ENCODE measurements around the gene EDN1.
"Not testable (repeated sequence)": the region's sequence is repeated elsewhere in the genome, so short reads cannot be mapped to it uniquely, and the experiment has no call there.

EDN1 gene

DNA sequence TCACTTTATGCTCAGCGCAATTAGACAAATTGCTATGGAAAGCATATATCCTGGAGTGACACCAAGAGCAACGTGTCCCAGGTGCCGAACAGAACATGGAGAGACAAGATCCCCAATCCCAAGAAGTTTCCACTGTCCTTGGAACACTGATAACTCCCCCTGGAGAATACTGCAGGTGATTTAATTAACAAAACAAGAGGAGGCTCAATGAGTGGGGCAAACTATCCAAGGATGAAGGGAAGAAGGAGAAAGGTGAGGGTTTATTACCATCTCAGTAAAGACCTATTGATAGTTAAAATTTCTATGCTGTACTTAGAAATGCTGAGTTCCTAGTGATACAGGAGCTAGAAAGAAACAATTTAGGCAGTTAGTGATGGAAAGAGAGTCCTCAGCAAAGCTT, 35.7 kb downstream of the EDN1 start:
- DNase-seq (ENCODE audit: low spot score), result no peak

DNA sequence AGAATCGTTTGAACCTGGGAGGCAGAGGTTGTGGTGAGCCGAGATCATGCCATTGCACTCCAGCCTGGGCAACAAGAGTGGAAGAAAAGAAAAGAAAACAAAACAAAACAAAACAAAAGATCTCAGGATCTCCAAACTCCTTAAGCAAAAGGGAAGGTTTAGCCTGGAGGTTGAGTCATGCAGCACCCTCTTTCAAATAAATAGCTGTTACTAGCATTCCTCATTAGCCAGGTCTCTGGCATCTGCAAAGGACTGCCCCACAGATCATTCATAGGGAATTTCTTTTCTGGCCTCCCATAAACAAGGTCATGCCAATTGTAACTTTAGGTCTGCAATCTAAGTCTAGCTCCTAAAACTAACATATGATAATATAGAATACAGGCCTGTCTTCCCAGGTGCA, 37.2 kb downstream of the EDN1 start:
- DNase-seq (ENCODE audit: low spot score), result no peak

- DNase-seq (ENCODE audit: low spot score), result no peak
Observed at GRCh38 chr6:12327988-12328387, 37.8 kb downstream of the EDN1 start.

GRCh38 chr6:12328701-12329100, 38.5 kb downstream of the EDN1 start:
- DNase-seq (ENCODE audit: low spot score), result no peak

- DNase-seq (ENCODE audit: low spot score), result no peak
Observed at GRCh38 chr6:12331474-12331873, 41.3 kb downstream of the EDN1 start.

- DNase-seq (ENCODE audit: low spot score), result no peak
Observed at GRCh38 chr6:12331951-12332749, 42.0 kb downstream of the EDN1 start.

- not testable (repeated sequence) for DNase-seq (ENCODE audit: low spot score)
Observed at GRCh38 chr6:12332750-12333079, 42.6 kb downstream of the EDN1 start.

- no peak for DNase-seq (ENCODE audit: low spot score)
Observed at GRCh38 chr6:12333128-12333527, 43.0 kb downstream of the EDN1 start.

DNA sequence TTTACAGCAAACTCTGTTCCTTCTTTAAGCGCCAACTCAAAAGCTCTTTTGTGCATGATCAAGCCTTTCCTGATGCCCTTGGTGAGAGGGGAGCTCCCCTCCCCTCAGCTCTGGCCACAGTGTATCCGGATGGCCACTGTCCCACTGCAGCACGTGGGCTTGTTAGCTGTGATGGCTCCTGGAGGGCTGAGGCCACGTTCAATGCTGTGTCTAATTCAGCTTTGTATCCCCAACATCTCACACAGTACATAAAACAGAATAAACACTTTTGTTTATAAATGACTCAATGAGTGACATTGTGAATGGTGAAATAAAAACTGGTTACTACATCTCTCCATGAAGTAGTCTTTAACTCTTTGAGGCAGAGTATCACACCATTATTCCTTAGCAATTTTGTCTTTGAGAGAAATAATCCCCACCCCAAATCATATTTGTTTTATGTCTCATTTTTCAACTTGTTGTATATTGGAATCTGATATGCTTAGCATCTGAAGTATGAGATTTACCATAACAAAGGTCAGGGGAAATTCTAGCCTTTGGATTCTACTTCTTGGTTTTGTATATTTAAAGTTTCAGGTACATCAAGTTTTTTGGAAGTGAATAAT, 44.5 kb downstream of the EDN1 start:
- DNase-seq (ENCODE audit: low spot score), result no peak

GRCh38 chr6:12335131-12335527, 45.0 kb downstream of the EDN1 start:
- DNase-seq (ENCODE audit: low spot score), result no peak

GRCh38 chr6:12335717-12336116, 45.6 kb downstream of the EDN1 start:
- DNase-seq (ENCODE audit: low spot score), result no peak

DNA sequence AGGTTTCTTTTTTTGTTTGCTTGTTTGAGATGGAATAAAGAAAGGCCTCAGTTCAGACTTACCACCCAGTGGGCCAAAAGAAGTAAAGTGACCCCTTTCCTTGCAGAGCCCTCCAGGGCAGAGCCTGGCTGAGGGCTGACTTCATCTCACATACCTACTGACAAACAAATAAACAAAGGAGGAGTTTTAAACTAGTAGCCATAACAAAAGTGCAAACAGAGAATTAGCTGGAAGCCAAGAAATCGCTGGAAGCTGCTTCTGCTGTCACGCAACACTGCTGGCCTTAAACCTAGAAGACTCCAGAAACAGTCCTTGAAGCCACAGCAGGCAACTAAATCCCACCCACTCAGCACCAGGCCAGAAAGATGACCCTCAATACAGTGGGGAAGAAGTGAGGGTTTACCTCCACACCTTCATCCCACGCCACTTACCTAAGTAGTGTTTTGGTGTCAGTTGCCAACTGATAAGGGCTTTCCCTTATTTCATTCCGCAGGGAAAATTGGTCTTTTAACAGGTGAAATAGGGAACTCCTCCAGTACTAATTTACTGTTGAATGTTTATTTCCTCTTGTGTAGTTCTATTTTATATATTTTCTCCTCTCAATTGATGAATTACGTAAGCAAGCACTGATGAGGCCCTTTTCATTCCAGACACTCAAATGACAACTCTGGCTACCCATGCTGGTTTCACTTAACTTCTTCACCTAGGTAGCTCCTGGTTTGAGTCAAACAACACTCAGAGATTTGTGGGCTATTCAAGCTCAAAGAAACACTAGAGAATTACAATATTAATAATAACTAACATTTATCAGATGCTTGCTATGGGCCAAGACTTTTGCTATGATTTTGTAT, 46.2 kb downstream of the EDN1 start:
- no peak for DNase-seq (ENCODE audit: low spot score)

- DNase-seq (ENCODE audit: low spot score), result no peak
Observed at GRCh38 chr6:12339022-12339421, 48.9 kb downstream of the EDN1 start.

DNA sequence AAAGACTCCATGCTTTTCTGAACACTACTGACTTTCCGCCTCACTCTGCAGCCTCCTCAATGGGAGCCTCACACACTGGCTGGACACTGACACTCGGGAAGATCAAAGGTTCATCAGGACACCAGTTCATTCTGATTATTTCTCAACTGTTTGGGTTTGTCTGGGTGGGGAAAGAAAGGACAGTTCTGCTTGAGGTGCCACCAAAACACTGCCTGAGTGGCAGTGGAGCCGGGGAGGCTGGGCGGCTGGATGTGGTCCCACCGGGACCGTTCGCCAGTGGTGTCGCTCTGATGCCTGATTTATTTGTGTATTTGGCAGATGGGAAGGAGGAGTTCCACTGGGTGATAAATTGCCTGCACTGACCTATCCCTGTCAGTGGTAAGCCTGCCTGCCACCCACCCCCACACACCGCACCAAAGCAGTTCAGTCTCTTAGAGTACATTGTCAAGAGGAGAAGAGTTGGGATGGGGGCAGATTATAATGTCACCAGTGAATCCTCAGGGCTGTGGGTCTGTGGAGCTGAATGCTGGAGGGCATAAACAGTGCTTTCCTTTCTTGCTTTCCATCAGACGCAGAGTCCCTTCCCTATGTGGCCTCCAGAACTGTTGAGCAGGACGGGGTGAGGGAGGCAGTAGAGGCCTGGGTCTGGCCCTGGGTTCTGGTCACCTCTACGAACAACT, 49.8 kb downstream of the EDN1 start:
- no peak for DNase-seq (ENCODE audit: low spot score)

- DNase-seq (ENCODE audit: low spot score), result no peak
Observed at GRCh38 chr6:12340488-12340818, 50.3 kb downstream of the EDN1 start.

DNA sequence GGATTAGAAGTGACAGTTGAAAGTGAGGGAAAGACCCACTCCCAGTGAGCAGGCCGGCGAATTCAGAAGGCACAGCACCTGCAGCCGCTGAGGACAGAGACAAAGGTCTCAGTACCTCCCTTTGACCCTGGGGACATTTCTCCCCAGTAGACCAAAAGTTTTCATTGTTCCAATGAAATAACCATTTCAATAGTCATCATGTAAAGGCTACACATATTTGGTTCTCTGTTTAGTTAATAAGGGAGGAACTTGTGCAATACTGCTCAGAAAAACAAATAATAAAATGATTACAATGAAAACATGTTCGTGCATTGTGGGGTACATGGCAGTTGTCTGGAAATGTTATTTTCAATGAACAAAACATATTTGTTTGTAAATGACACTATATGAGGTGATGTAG, 52.5 kb downstream of the EDN1 start:
- DNase-seq (ENCODE audit: low spot score), result no peak

DNA sequence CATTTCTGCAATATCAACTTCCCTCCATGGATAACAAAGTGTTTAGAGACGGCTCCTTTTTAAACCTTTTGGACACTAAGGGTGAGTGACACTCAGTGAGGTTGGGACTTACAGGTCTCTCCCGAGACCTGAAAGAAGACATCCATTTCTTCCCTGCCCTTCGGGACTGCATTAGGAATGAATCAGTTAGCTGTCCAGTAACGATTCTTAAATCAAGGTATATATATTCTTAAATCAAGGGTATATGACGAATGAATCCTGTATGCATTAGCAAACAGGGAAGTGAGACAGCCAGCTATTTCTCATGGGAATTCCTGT, 52.9 kb downstream of the EDN1 start:
- no peak for DNase-seq (ENCODE audit: low spot score)

GRCh38 chr6:12343440-12344162, 53.4 kb downstream of the EDN1 start:
- no peak for DNase-seq (ENCODE audit: low spot score)

GRCh38 chr6:12344296-12344695, 54.1 kb downstream of the EDN1 start:
- no peak for DNase-seq (ENCODE audit: low spot score)

GRCh38 chr6:12344961-12345693, 55.0 kb downstream of the EDN1 start:
- no peak for DNase-seq (ENCODE audit: low spot score)

GRCh38 chr6:12345694-12346058, 55.5 kb downstream of the EDN1 start:
- no peak for DNase-seq (ENCODE audit: low spot score)
